Choroid plexus epithelial cell (primary cell): ENCODE measurements around the gene SPPL2B.
A peak's percentile ranks its signal among the peaks of the same experiment; 100 is the strongest.
"Not testable (repeated sequence)": the region's sequence is repeated elsewhere in the genome, so short reads cannot be mapped to it uniquely, and the experiment has no call there.

Experiments used
- DNase-seq: peaks from one replicate; pipeline ENCODE4 v3.0.0-alpha.2; 2010; ENCODE audit warnings: low read depth
- H3K4me3 ChIP-seq: 2 replicates; pipeline ENCODE4 v1.5.1; 2011; ENCODE audit warnings: low read depth, mild to moderate bottlenecking, control low read depth, low read length, moderate library complexity
- CTCF ChIP-seq: conservative IDR thresholded peaks from 2 replicates; pipeline ENCODE4 v1.5.1; 2011; ENCODE audit warnings: low read depth, mild to moderate bottlenecking, control low read depth, inconsistent platforms, low read length, moderate library complexity

Gene SPPL2B

GRCh38 chr19:2389594-2389993 is 61.1 kb downstream of the SPPL2B start:
- no peak overlapping the region for H3K4me3 ChIP-seq
- no peak for DNase-seq
- no peak for TF ChIP-seq CTCF

GRCh38 chr19:2391118-2391725 is 62.7 kb downstream of the SPPL2B start:
- peak; percentile 84 for DNase-seq
- no peak overlapping the region for H3K4me3 ChIP-seq
- TF ChIP-seq CTCF: peak; percentile 83

GRCh38 chr19:2392366-2392765 is 63.9 kb downstream of the SPPL2B start:
- no peak for TF ChIP-seq CTCF

GRCh38 chr19:2392899-2393298 is 64.4 kb downstream of the SPPL2B start:
- not testable (repeated sequence) for H3K4me3 ChIP-seq, DNase-seq

More at GRCh38 chr19:2392366-2392765, 63.9 kb downstream of the SPPL2B start:
- H3K4me3 ChIP-seq: no peak overlapping the region
- DNase-seq: no peak

GRCh38 chr19:2394054-2394441 is 65.6 kb downstream of the SPPL2B start:
- TF ChIP-seq CTCF: no peak
- H3K4me3 ChIP-seq: no peak overlapping the region
- no peak for DNase-seq

GRCh38 chr19:2394442-2395292 is 66.2 kb downstream of the SPPL2B start:
- DNase-seq: peak; percentile 35
- no peak overlapping the region for H3K4me3 ChIP-seq
- no peak for TF ChIP-seq CTCF

GRCh38 chr19:2395293-2395829 is 66.9 kb downstream of the SPPL2B start:
- DNase-seq, H3K4me3 ChIP-seq: not testable (repeated sequence)

GRCh38 chr19:2397173-2397572 is 68.7 kb downstream of the SPPL2B start:
- not testable (repeated sequence) for DNase-seq, H3K4me3 ChIP-seq
